GM19324 (cell line): Measurements from ENCODE around the gene C1orf105.

ENCODE experiments used
- ATAC-seq: cut with Tn5 transposase; IDR thresholded peaks from one replicate; pipeline ENCODE4 v1.9.1; 2021; ENCODE audit warnings: mild to moderate bottlenecking, moderate library complexity; ENCODE audit not compliant: unreplicated experiment, low FRiP score

C1orf105 gene

DNA sequence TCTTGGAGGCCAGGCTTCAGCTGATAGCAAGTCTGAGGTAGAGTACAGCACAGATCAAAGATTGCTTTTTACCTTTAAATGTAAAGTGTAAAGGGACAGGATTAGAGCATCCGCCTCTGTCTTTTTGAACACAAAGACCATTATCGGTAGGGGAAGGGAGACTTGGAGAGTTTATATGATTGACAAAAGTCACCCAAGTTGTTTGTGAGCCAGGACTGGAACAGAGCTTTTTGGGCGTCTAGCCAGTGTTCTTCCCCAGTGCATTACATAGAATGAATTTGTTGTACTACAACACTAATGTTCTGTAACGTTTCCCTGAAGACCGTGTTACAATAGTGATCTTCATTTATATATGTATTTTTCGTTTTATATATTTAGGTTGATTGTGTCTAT is 32.7 kb downstream of the C1orf105 start:
- ATAC-seq, result no peak

DNA sequence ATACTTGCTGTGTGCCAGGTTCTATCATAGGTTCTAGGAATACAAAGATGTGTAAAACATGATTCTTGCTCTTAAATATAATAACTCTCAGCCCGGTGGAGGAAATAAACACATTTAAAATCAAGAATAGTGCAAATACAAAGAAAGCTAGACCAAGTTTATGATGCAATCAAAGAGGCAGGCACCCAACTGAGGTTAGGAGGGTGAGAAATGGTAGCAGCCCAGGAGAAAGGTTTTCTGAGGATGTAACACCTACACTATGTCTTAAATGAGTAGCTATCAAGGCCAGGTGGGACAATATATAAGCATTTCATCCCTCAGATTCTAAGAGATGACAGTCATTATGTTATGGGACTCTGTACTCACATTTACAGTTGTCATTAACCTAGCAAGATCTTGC is 33.1 kb downstream of the C1orf105 start:
- no peak for ATAC-seq

DNA sequence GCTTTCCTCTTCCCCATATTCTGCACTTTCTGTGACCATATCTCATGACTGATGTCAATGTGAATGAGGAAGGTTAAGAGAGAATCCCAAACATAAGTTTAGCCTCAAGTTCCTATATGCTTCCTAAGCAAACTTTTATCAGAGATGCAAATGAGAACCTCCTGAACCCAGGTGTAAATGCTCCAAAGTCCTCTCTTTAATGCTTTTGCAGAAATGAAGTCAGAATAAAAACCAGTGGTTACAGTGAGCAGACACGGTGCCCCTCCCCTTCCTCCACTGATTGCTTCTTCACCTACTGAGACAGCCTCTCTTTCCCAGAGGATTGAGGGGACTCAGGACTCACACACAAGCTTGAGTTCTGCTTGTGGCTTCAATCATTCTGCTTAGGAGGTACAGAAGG is 35.0 kb downstream of the C1orf105 start:
- no peak for ATAC-seq

DNA sequence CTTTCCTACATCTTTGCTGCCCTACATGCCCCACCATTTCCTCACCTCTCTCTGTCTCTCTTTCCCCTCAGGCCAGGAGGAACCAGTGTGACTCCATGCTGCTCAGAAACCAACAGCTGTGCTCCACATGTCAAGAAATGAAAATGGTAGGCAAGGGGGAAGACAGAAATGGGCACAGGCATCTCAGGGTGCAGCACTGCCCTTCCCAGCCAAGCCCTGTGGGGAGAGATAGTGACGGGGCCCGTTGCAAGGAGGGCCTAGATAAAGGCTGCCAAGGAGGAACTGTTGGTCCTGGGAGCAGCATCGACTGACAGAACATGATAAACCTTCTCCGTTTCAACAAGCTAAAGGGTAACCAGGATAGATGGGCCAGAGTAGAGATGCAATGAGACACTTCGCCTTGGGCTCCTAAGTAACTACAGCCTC is 35.9 kb downstream of the C1orf105 start:
- ATAC-seq, result no peak

DNA sequence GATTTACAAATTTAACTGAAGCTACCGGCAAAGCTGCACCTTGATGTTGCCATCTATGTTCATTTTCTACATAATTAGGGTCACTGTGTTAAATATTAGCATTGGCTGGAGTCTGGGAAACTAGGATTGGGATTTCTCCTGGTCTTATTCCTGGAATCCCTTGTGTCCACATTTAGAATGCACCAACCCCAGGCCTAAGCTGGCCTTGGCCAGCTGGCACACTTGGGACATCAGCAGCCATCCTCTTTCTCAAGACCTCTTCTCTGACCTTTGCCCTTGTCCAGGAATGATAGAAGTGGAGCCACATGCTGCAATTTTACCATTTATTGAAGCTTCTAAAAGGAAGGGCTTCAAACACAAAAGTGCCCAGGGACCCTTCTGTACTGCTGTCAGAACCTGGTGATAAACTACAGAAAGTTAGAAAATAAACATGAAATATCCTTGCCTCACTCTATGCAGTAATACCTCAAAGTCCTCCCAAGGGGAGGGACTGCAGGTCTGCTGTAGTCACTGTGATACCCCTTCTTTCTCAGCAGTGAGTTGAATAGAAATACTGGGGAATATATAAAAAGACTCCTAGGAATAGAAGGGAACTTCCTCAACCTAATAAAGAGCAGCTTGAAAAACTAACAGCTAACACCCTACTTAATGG is 37.1 kb downstream of the C1orf105 start:
- ATAC-seq, result no peak

- ATAC-seq, result no peak
These were observed 39.7 kb downstream of the C1orf105 start for GRCh38 chr1:172460177-172460576.

DNA sequence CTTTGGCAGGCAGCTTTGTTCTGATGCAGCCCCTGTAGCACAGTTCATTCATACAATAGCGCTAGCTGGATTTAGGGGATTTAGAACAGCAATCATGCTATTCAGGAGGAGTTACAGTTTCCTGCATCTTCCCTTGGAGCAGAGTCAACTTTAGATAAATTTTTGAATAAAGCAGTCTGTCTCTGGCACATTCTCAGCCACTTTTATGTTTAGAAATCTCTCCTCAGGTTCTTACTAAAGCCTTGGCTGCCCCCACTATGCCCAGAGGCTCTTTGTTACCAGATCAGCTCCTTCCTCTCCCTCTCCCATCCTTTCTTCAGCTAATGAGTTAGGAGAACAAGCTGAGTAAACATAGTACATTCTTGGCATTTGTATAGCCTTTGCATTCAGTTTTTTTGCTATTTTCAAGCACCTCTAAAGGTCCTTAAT is 40.4 kb downstream of the C1orf105 start:
- ATAC-seq, result no peak

DNA sequence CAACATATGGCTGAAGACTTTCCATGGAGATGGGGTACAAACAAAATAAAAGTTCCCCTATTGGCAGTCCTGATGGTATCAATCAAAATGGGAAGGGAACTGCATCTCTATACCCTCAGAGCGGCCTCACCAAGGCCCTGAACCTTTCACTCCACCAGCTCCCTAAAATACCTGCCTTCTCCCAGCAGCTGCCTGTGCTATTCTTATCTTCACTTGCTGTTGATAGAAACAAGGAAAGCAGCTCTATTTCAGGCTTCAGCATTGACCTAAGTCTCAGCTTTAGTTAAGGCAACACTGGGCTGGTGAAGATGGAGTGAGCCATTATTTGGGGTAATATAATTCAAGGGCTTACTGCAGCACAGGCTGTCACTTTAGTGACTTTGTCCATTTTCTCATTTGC is 45.1 kb downstream of the C1orf105 start:
- no peak for ATAC-seq

- ATAC-seq, result no peak
These were observed 46.4 kb downstream of the C1orf105 start for GRCh38 chr1:172466795-172467407.

DNA sequence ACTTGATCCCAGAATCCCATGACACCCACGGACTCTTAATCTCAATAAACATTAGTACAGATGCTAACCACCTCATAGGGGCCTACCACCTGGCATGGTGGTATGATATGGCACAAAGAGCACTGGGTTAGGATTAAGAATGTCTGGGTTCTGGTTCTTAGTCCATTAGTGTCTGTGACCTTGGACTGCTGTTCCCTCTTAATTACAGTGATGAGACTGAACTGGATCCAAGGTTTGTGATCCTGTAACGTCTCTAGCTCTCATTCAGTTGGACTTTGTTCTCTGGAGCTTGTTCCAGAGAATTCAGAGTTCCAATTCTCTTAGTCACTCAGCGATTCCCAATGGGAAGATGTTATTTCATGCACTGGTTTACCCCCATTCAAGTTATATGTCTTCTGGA is 47.0 kb downstream of the C1orf105 start:
- no peak for ATAC-seq

- no peak for ATAC-seq
These were observed 47.8 kb downstream of the C1orf105 start for GRCh38 chr1:172468296-172468695.

- no peak for ATAC-seq
These were observed 49.2 kb downstream of the C1orf105 start for GRCh38 chr1:172469717-172470116.

DNA sequence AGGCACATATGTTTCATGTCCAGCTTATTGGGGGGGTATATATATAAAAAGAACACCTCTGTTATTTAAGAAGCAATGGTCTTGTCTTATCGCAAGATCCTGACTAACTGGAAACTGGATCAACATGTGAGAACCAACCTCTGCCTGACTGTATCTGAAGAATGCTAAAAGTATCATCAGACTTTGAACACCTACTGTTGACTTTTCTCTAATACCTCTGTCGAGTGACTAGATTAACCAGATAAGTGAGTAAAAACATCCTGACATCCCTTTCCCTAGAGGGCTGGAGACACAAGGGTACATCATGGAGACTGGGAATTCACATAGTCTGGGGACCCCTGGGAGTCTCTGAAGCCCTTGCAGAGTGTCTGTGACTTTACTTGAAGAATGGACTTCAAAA is 49.7 kb downstream of the C1orf105 start:
- no peak for ATAC-seq

- ATAC-seq, result no peak
These were observed 51.2 kb downstream of the C1orf105 start for GRCh38 chr1:172471666-172472065.

- ATAC-seq, result no peak
These were observed 52.0 kb downstream of the C1orf105 start for GRCh38 chr1:172472495-172472894.

DNA sequence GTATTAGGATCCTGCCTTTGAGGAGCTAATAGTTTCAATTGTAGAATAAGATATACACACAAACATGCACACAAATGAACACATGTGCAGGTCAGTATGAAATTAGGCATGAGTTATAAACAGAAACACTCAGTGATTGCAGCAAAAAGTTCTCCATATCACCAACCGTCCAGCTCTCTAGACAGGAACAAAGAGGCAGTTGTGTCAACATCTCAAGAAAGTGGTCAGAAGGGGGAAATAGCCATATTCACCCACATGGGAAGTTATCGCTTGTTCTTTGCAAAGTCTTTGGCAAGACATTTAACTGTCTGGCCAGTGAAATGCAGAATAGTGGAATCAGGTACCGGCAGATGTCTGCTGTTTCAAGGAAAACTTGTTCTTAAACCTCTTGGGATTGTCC is 52.8 kb downstream of the C1orf105 start:
- no peak for ATAC-seq

GRCh38 chr1:172473842-172474241 is 53.4 kb downstream of the C1orf105 start:
- no peak for ATAC-seq

- ATAC-seq, result no peak
These were observed 55.8 kb downstream of the C1orf105 start for GRCh38 chr1:172476218-172476811.

DNA sequence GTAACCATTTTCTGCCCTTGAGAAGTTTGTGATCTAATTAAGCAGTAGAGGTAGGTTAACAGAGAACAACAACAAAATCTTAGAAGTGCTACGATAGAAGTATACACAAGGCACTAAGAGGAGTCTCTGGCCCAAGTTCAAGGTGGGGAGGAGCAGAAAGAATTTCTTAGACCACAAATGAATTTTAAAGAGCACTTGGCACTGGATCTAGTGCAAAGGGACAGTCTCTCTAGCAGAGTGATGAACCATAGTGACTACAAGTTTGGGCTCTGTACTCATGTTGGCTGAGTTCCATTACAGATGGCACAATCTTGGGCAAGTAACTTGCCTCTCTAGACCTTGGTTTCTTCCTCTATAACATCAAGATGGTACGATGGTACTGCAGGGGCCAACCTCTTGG is 56.7 kb downstream of the C1orf105 start:
- no peak for ATAC-seq

DNA sequence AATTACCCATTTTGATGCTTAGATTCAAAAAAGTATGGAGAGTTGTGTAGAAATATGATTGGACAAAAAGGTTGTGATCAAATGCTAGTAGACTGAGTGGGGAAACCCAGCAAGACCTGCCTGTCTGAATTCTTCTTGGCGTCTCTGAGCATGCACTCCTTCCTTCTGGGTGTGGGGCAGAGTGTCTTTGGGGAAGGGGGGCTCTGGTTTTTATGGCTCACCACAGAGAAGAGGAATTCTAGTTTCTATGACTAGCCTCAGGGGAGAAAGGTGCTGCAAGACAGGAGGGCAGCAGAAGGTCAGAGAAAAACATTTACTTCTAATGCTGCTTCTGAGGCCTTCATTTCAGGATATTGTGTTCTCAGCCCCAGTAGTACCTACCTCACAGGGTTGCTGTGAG is 57.3 kb downstream of the C1orf105 start:
- no peak for ATAC-seq

- ATAC-seq, result no peak
These were observed 58.0 kb downstream of the C1orf105 start for GRCh38 chr1:172478485-172478884.

- ATAC-seq, result no peak
These were observed 59.9 kb downstream of the C1orf105 start for GRCh38 chr1:172480431-172480830.
